Uterus (tissue), 2 donors: Measurements from ENCODE around the gene PTGIS.

ENCODE experiments used
- CTCF ChIP-seq, 4 experiments: fragments of 200-600 bp in 2 of 4; fragments of 450-650 bp in 2 of 4; sonication (generic) in 2 of 4; IDR thresholded peaks; one replicate each; pipeline ENCODE4 v1.5.1; 2016 to 2019; ENCODE audit warnings: antibody characterized with exemption in 4 of 4, mild to moderate bottlenecking in 2 of 4, moderate library complexity in 1 of 4
- POLR2A ChIP-seq, 2 donors: fragments of 450-650 bp; IDR thresholded peaks; one replicate each; pipeline ENCODE4 v1.6.1; 2016; ENCODE audit warnings: antibody characterized with exemption in 2 of 2, mild to moderate bottlenecking in 1 of 2, moderate library complexity in 1 of 2

GRCh38 chr20:49529470-49529869, 38.5 kb downstream of the PTGIS start:
- TF ChIP-seq POLR2A (IDR thresholded peaks at IDR 0.05) (no peak), CTCF (IDR thresholded peaks at IDR 0.05) (no peak)
